ENCODE data around the gene FUCA1. TPM values are rescaled to one million over a fixed set of nuclear protein-coding genes. Genes with fewer than 3 reads are reported as not detected.

FUCA1 gene
- total RNA-seq (ENCODE audit: low replicate concordance): 10.2 and 12.6 TPM in 2 replicates

DNA sequence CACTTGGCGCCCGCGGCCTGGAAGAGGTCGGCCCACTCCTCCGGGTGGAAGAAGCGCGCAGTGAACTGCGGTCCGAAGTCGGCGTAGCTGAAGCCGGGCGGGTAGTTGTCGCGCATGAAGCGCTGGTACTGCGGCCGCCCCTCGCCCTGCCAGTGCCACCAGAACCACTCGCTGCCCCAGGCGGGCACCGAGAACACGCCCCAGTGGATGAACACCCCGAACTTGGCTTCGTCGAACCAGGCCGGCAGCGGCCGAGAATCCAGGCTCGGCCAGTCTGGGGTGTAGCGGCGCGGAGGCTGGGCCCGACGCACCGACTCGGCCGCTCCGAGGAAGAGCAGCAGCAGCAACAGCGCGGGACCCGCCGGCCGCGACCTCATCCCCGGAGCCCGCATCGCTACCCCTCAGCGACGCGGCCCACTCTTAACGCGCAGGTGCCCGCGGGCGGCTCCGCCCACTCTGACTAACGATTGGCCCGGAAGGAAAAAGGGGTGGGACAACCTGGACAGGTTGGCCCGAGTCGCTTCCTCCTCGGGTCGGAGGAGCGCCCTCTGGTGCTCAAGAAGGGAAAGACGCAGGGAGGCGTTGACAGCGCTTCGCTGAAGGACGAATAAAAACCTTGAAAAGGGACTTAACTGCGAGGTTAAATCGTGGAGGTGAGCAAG lies at the start of gene FUCA1:
FUCA1 (minus strand) TSS at position 396 of the 662 bp plus-strand sequence; CDS start at position 392, 4 bp downstream.
- Histone ChIP-seq H3K9ac (no peak within 1 kb of the TSS), H3K79me2 (ENCODE audit: low read depth) (no peaks in the 10 kb centered on the region), H3K4me1 (peaks cover 5% of the 10 kb centered on the region), H3K27ac (no peak within 1 kb of the TSS), H3K4me3 (peak within 1 kb of the TSS; percentile 60), H4K20me1 (ENCODE audit: low read depth) (peaks cover 7% of the 10 kb centered on the region), H3K4me2 (peak within 1 kb of the TSS; percentile 83), H3K27me3 (peaks cover 45% of the 10 kb centered on the region), H3K9me3 (ENCODE audit: low read depth) (no peaks in the 10 kb centered on the region), H2AFZ (replicated peaks) (peak within 1 kb of the TSS; percentile 77), H3F3A (ENCODE audit: low read depth) (no peaks in the 10 kb centered on the region), H3K36me3 (no peaks in the 10 kb centered on the region)
- peak; percentile 98 for DNase-seq (ENCODE audit: low spot score)
- peak within 1 kb of the TSS; percentile 88 for H3K4me3 Mint-ChIP-seq
- H3K4me1 Mint-ChIP-seq: peaks cover 11% of the 10 kb centered on the region
- no peaks in the 10 kb centered on the region for H3K9me3 Mint-ChIP-seq
- peaks cover 28% of the 10 kb centered on the region for H3K27me3 Mint-ChIP-seq (ENCODE audit: insufficient read depth, low read depth)
- H3K36me3 Mint-ChIP-seq: no peaks in the 10 kb centered on the region
- peak within 1 kb of the TSS; percentile 7 for H3K27ac Mint-ChIP-seq
- TF ChIP-seq, protein P1, sequence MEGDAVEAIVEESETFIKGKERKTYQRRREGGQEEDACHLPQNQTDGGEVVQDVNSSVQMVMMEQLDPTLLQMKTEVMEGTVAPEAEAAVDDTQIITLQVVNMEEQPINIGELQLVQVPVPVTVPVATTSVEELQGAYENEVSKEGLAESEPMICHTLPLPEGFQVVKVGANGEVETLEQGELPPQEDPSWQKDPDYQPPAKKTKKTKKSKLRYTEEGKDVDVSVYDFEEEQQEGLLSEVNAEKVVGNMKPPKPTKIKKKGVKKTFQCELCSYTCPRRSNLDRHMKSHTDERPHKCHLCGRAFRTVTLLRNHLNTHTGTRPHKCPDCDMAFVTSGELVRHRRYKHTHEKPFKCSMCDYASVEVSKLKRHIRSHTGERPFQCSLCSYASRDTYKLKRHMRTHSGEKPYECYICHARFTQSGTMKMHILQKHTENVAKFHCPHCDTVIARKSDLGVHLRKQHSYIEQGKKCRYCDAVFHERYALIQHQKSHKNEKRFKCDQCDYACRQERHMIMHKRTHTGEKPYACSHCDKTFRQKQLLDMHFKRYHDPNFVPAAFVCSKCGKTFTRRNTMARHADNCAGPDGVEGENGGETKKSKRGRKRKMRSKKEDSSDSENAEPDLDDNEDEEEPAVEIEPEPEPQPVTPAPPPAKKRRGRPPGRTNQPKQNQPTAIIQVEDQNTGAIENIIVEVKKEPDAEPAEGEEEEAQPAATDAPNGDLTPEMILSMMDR (IDR thresholded peaks at IDR 0.05): peak; percentile 94
- peak; percentile 68 for TF ChIP-seq EZH2 (IDR thresholded peaks at IDR 0.05)
- TF ChIP-seq EZH2phosphoT487 (IDR thresholded peaks at IDR 0.05): peak; percentile 56

DNA sequence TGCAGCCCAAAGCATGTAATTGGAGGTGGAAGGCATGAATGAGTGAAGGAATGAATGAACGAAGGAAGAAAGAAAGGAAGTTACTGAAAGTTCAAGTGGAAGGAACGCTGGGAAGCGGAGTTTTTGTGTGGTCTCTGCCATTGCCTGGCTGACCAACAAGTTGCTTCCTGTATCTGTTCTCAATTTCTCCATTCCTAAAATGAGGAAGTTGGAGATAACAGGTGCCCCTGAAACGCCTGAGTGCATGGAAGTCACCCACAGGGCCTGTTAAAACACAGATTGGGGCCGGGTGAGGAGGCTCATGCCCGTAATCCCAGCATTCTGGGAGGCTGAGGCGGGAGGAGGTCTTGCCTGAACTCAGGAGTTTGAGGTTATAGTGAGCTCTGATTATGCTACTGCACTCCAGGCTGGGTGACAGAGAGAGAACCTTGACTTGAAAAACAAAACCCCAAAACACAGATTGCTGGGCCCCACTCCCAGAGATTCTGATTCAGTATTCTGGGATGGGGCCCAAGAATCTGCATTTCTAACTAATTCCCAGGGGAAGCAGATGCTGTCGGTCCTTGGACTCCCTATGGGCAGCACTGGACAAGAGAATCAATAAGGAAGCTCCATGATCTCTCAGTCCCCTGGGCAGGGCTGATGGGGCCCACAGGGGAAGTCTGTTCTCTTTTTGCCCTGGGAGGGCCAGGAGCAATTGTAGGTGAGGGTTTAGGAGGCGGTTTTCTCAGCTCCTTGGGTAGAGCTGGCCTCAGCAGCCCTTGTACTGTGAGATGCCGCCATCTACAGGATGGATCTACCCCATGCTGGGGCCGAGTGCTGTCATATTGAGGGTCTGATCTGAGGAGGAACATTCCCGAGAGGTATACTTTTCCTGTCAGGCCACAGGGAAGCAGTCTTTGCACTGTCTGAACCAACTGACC lies 48.4 kb upstream of the FUCA1 start:
- no peaks in the 10 kb centered on the region for H3K36me3 Mint-ChIP-seq
- no peak overlapping the region for H2AFZ ChIP-seq (replicated peaks)
- H3K27me3 ChIP-seq: no peaks in the 10 kb centered on the region
- H3F3A ChIP-seq (ENCODE audit: low read depth): no peaks in the 10 kb centered on the region
- no peak overlapping the region for H3K4me2 ChIP-seq
- no peaks in the 10 kb centered on the region for H3K9me3 ChIP-seq (ENCODE audit: low read depth)
- H3K27ac Mint-ChIP-seq: peak overlapping the region; percentile 95
- no peaks in the 10 kb centered on the region for H3K9me3 Mint-ChIP-seq
- H3K4me1 ChIP-seq: no peaks in the 10 kb centered on the region
- H3K4me3 ChIP-seq: no peak overlapping the region
- no peaks in the 10 kb centered on the region for H3K36me3 ChIP-seq
- H3K4me1 Mint-ChIP-seq: peaks cover 4% of the 10 kb centered on the region
- H4K20me1 ChIP-seq (ENCODE audit: low read depth): no peaks in the 10 kb centered on the region
- H3K9ac ChIP-seq: no peak overlapping the region
- no peak for TF ChIP-seq EZH2phosphoT487 (IDR thresholded peaks at IDR 0.05)
- TF ChIP-seq, protein P1 (IDR thresholded peaks at IDR 0.05): peak; percentile 64
- H3K79me2 ChIP-seq (ENCODE audit: low read depth): no peaks in the 10 kb centered on the region
- peak overlapping the region; percentile 46 for H3K4me3 Mint-ChIP-seq
- H3K27ac ChIP-seq: no peak overlapping the region
- no peaks in the 10 kb centered on the region for H3K27me3 Mint-ChIP-seq (ENCODE audit: insufficient read depth, low read depth)
- peak; percentile 87 for DNase-seq (ENCODE audit: low spot score)

DNA sequence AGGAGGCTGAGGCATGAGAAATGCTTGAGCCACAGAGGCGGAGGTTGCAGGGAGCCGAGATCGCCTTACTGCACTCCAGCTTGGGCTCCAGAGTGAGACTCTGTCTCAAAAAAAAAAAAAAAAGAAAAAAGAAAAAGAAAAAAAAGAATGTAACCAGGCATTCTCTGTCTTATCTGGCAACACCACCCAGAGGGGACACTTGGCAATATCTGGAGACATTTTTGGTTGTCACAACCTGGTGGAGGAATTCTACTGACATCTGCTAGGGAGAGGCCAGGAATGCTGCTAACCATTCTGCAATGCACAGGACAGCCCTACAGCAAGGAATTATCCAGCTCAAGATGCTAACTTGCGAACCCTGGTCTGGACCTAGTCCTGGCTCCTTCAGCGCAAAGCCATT lies 47.4 kb upstream of the FUCA1 start:
- H4K20me1 ChIP-seq (ENCODE audit: low read depth): no peaks in the 10 kb centered on the region
- H3K27me3 ChIP-seq: no peaks in the 10 kb centered on the region
- H3K4me1 ChIP-seq: no peaks in the 10 kb centered on the region
- no peak overlapping the region for H3K4me2 ChIP-seq
- H3K36me3 Mint-ChIP-seq: no peaks in the 10 kb centered on the region
- no peak for DNase-seq (ENCODE audit: low spot score)
- H3K79me2 ChIP-seq (ENCODE audit: low read depth): no peaks in the 10 kb centered on the region
- no peak overlapping the region for H3K4me3 ChIP-seq
- H3K36me3 ChIP-seq: no peaks in the 10 kb centered on the region
- no peak overlapping the region for H3K9ac ChIP-seq
- no peaks in the 10 kb centered on the region for H3F3A ChIP-seq (ENCODE audit: low read depth)
- H3K9me3 ChIP-seq (ENCODE audit: low read depth): no peaks in the 10 kb centered on the region
- peaks cover 4% of the 10 kb centered on the region for H3K4me1 Mint-ChIP-seq
- H3K27me3 Mint-ChIP-seq (ENCODE audit: insufficient read depth, low read depth): no peaks in the 10 kb centered on the region
- H3K9me3 Mint-ChIP-seq: no peaks in the 10 kb centered on the region
- no peak overlapping the region for H3K4me3 Mint-ChIP-seq
- H3K27ac Mint-ChIP-seq: no peak overlapping the region
- TF ChIP-seq EZH2 (IDR thresholded peaks at IDR 0.05) (no peak), EZH2phosphoT487 (IDR thresholded peaks at IDR 0.05) (no peak)
- TF ChIP-seq, protein P1 (IDR thresholded peaks at IDR 0.05): no peak
- no peak overlapping the region for H3K27ac ChIP-seq
- no peak overlapping the region for H2AFZ ChIP-seq (replicated peaks)

Measured in neural progenitor cell (in vitro differentiated cells).